AG20443 (cell line): Measurements from ENCODE around the gene WDR54.
"Not testable (repeated sequence)": the region's sequence is repeated elsewhere in the genome, so short reads cannot be mapped to it uniquely, and the experiment has no call there.

Experiments used
- DNase-seq: peaks from one replicate; pipeline ENCODE4 v3.0.0; 2012; ENCODE audit warnings: low spot score, mixed read lengths

WDR54 gene

DNA sequence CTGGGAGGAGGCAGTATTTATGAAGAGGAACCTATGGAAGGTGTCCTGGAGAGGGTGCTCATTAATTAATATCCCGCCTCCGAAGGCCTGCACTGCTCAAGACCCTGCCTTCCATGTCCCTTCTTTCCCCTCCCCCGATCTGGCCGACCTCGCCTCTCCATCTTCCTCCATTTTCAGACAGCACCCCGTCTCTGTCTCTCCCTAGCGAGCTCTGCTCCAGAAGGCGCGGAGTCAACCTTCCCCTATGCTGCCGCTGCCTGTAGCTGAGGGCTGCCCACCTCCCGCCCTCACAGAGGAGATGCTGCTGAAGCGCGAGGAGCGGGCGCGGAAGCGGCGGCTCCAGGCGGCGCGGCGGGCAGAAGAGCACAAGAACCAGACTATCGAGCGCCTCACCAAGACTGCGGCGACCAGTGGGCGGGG lies 35.6 kb downstream of the WDR54 start:
- DNase-seq: no peak

DNA sequence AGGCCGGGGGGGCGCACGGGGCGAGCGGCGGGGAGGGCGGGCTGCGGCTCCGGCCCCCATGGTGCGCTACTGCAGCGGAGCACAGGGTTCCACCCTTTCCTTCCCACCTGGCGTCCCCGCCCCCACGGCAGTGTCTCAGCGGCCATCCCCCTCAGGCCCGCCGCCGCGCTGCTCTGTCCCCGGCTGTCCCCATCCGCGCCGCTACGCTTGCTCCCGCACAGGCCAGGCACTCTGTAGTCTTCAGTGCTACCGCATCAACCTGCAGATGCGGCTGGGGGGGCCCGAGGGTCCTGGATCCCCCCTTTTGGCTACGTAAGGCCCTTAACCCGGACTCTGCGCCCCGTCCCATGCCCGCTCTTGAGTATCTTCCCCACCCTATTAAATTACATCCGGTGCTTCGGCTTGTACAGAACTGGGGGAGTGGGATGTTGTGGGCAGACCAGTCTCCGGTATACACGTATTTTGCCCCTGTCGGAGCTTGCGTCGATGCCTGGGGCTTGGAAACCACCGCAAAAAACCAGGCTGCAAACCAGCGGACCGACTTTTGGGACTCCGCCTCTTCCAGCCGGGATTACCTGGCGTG lies 36.1 kb downstream of the WDR54 start:
- no peak for DNase-seq

DNA sequence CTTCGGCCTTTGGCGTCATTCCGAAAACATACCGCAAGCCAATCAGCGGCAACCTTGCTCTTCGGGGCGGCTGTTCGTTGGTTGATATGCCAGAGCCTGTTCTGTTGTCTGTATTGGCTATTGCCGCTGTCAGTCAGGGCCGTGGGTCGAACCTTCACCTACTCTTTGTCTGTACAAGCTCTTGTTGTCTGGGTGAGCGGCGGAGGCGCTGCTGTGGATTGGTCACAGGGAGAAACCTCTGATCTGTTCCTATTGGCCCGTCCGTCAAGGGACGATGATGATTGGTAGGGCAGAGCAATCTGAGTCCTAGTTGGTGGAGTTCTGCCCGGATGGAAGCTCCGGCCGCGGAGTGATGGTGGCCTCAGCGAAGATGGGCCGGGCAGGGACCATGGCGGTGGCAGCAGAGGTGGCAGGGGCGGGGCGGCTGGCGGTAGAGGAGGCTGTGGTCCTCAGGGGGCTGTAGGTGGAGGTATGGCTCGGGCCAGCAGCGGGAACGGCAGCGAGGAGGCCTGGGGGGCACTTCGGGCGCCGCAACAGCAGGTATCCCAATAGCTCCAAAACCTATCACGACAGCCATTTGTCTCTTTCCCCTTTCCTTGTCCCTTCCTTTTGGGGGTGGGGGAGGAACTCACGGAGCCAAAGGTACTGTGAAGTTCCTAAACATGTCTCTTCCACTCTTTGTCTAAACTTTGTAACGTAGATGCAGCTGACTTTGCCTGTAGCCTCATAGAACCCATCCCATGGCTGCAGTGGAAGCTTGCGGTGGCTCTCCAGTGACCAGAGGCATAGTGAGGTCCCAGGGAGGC lies 36.8 kb downstream of the WDR54 start, which contains the start of gene WBP1:
TSS of gene WBP1 (plus strand) at position 307 of the 806 bp plus-strand sequence. CDS start at position 472, 165 bp downstream.
- DNase-seq: peak; percentile 96

DNA sequence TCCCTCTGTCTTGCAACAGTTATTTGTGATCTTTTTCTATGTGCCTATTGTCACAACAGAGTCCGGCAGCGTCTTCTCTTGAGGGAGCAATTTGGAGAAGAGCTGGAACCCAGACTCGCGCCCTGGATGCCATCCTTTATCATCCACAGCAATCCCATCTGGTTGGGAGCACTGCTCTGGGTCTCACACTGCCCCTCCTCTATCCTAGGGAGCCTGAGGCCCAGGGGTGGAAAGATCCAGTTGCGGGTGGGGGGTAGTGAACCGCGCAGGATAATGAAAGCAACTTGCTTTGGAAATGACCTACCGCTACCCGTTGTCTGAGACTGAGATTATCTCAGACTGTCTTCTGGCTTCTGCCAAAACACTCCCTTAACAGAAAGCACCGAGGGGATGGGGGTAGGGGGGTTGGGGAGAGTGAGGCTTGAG lies 37.4 kb downstream of the WDR54 start:
- DNase-seq: no peak

DNA sequence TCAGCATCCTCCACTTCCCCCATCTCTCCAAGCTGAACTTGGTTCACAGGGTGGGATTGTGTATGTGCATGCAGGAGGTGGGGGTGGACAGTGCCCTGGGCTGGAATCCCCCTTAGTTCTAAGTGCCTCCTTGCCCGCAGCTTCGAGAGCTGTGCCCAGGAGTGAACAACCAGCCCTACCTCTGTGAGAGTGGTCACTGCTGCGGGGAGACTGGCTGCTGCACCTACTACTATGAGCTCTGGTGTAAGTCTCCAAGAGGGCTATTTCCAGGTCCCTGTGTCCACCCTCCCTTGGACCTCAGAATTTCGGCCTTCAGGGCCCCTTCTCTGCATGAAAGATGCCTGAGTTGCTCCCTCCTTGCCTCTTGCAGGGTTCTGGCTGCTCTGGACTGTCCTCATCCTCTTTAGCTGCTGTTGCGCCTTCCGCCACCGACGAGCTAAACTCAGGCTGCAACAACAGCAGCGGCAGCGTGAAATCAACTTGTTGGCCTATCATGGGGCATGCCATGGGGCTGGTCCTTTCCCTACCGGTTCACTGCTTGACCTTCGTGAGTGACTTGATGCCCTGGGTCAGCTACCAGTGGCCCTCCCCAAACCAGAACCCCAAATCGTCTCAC lies 38.1 kb downstream of the WDR54 start:
- DNase-seq: not testable (repeated sequence)

DNA sequence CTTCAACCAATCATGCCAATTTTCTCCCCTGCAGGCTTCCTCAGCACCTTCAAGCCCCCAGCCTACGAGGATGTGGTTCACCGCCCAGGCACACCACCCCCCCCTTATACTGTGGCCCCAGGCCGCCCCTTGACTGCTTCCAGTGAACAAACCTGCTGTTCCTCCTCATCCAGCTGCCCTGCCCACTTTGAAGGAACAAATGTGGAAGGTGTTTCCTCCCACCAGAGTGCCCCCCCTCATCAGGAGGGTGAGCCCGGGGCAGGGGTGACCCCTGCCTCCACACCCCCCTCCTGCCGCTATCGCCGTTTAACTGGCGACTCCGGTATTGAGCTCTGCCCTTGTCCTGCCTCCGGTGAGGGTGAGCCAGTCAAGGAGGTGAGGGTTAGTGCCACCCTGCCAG lies 38.7 kb downstream of the WDR54 start:
- not testable (repeated sequence) for DNase-seq

DNA sequence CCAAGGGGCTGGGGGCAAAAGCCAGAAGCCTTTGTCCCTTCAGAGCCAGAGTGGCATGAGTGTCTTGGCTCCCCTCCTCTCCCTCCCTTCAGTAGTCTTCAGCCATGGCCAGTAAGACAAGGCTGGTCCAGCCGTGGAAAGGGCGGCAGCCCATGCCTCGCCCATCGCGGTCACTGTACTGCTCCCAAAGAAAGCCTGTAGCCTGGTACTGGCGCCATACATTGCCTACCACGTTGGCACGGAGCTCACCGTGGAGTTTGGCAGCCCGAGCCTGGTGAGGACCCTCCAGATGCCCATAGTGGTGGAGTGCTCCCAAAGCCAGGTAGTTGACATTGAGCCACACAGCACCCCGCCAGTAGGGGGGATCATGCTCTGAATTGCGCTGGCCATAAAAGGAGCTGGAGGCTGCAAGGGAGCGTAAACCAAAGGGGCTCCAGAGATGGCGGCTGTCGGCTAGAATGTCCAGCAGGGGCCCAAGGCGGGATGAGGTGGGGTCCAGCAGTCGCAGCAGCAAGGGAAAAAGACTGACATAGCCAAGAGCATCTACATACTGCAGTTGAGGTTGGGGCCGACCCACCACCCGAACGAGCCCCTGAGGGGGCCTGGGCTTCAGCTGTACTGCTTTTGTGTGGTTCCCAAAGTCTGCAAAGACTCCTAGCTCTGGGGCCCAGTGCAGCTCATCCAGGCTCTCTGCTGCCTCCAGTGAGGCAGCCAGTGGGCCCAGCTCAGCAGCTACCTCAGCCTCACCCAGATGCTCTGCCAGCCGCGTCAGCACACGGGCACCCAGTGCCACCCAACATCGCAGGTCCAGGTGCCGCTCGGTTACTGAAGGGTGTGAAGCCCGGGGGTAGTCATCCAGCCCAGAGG lies 39.9 kb downstream of the WDR54 start:
- DNase-seq: no peak

DNA sequence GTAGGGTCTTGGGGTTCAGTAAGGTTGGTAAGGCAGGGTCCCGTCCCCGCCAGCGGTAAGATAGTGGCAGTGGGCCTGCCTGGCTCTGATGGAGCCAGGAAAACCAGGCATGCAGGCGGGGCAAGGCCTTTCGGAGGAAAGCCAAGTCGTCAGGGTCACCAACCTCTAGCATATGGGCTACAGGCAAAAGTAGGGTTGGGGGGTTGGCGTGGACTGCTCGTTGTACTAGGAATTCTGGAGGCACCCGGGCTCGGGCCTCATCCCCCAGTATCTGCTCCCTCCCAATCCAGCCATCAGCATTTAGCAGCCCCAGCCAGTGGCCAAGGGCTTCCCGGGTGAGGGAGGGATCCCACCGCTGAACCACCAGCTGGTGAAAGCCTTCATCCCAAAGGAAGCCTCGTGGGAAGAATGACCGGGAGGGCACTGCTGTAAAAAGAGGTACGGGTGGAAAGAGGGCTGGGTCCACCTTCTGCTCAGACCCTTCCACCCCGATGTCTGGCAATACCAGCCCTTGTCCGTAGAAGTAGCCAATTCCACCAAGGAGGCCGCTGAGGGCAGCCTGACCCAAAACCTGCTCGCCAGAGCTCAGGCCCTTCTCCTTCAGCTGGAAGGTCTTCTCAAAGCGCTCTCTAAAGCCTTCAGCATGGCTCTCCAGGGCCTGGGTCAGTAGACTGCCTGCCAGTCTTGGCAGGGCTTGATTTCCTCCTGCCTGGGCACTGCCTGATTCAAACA lies 40.7 kb downstream of the WDR54 start:
- DNase-seq: no peak

DNA sequence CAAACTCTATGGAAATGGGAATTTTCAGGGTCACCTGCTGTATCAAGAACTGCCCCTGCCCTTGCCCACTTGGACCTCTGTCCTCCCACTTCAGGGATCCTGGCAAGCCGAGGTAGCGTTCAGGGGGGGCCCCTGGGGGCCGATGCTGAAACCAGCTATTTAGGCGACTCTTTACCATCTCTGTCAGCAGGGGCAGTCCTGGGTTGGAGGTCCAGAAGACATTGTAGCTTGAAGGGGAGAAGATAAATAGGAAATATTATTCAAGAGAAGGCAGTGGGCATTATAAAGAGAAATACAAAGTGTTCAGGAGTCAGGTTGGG lies 41.2 kb downstream of the WDR54 start:
- DNase-seq: no peak

DNA sequence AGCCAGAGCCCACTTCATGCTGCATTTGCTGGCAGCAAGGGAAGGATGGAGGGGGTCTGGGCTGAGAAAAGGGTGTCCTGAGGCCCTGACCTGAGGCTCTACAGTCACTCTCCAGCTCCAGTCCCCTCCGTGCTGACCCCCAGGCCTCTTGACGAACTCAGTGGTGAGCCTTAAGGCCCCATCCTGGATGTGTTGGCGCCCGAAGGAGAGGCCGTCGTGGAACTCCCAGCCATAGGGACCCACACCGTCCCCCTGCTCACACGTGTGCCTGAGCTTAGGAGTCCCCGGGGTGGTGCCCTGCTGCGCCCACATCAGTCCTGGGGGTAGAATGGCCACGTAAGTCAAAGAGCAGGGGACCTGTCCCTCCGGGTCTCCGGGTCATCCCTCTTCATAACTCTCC lies 42.9 kb downstream of the WDR54 start:
- peak; percentile 11 for DNase-seq

DNA sequence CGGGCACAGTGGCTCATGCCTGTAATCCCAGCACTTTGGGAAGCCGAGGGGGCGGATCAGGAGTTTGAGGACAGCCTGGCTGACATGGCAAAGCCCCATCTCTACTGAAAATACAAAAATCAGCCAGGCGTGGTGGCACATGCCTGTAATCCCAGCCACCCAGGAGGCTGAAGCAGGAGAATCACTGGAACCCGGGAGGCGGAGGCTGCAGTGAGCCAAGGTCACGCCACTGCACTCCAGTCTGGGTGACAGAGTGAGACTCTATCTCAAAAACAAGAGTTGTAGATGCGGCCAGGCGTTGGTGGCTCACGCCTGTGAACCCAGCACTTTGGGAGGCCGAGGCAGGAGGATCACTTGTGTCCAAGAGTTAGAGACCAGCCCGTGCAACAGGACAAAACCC lies 49.2 kb downstream of the WDR54 start:
- DNase-seq: not testable (repeated sequence)

DNA sequence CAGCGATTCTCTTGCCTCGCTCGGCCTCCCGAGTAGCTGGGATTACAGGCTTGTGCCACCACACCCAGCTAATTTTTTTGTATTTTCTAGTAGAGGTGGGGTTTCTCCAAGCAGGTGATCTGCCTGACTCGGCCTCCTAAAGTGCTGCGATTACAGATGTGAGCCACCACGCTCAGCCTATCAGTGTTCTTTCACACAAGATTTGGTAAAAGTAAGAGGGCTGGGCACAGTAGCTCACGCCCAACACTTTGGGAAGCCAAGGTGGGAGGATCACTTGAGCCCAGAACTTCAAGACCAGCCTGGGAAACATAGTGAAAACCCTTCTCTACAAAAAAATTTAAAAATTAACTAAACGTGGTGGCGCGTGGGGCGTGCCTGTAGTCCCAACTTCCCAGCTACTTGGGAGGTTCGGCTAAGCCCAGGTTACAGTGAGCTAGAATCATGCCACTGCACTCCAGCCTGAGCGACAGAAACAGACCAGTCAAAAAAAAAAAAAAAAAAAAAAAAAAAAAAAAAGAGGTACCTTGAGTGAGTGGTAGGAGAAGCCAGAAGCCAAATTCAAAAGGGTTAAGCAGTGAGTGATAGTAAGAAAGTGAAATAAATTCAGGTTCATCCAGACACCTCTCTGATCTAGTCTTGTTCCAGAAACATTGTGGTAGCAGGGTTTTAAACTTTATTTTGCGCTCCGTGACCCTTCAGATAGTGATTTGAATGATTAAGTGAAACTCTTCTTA lies 50.0 kb downstream of the WDR54 start:
- no peak for DNase-seq

DNA sequence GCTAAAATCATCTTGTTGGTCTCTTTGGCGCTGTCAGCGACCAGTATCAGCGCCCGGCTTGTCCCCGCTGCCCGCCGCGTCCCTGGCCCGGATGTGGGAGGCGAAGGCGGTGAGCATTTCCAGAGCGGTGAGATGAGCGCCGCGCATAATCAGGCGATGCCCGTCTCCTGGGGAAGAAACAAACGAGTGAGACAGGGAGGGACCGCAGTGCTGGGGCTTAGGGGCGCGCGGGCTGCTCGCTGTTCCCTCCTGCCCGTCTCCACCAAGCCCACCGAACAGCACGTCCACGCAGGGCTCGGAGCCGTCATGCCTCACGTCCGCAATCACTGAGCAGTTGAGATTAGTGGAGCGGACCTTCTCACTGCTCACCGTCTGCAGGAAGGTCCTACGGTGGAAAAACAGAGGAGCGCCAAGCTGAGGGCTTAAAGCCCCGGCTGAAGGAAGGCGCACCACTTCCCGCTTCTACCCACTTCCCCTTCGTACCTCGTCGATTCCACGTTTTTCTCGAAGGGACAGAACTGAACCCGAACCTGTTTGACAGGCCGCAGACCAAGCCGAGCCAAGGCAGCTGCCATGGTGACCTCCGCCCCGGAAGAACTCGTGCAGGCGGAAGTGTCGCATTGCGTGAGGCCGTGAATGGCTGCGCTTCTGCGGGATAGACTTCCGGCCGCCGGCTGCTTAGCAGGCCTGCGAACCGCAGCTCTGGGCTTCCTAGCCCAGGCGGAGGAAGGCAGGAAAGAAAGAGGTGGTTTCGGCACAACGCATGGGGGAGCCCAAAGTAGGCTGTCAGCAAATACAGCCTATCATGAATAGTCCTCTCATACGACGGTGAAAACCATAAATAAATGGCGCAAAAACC lies 50.8 kb downstream of the WDR54 start, which contains the start of gene MRPL53:
TSS of gene MRPL53 (minus strand) at position 595 of the 859 bp plus-strand sequence. CDS start at position 575, 20 bp downstream.
- DNase-seq: peak; percentile 88

DNA sequence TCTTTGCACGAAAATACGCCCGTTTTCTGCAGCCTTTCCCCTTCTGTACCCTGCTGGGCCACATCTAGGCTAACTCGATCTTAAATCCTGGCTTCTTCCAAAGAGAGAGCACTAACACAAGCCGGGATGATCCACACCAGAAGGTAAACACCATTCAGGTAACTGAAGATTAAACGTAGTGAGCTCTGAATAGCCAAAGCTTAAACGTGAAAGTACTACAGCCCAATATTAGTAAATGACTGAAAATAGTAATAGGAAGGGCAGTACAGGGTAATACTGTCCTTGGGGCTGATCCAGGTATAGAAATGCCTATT lies 51.4 kb downstream of the WDR54 start:
- DNase-seq: no peak

DNA sequence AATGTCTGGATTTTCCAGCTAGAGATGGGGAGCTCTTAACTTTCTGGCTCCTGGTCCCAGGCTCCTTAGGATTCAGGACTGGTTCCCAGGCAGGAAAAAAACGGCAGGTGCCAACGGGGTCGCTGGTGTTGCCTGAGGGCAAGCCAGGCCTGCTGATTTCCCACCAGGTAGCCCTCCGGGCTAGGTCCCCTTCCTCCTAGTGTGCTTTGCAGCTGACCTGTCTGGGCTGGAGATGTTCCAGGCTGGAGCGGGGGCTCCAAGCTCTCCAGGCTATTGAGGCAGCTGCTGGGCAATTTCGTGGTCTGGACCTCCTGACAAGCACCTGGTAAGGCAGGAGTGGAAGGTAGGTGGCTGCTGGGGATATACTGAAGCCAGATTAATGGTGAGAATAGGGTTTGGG lies 53.0 kb downstream of the WDR54 start:
- DNase-seq: no peak

DNA sequence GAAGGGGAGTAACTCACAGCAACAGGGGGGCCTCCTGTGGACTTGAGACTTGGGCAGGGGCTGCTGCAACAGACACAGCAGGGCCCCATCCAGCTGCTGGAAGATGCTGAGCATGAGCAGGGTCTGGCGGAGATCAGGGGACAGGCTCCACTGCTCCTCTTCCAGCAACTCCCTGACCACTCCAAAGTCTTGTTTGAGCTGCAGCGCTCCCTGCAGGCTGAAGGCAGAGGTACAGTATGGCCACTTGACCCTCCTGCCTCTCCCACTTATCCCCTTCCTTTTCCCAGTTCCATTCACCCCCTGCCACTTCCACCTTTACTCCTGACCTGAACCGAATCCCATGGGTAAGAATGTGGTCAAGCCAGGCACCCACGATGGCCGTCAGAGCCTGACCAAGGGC lies 53.4 kb downstream of the WDR54 start:
- no peak for DNase-seq
